PC-3 (cell line): Measurements from ENCODE around the gene PLEKHA1.

ENCODE experiments used
- EZH2 ChIP-seq: fragments of 300-600 bp; sonication (generic); IDR thresholded peaks from one replicate; pipeline ENCODE4 v1.6.1; 2017; ENCODE audit warnings: antibody characterized with exemption, mild to moderate bottlenecking, low read length; ENCODE audit not compliant: unreplicated experiment
- EZH2phosphoT487 ChIP-seq: fragments of 300-600 bp; sonication (generic); IDR thresholded peaks from 2 replicates; pipeline ENCODE4 v1.6.1; 2018; ENCODE audit warnings: mild to moderate bottlenecking, antibody characterized with exemption, low read length, borderline replicate concordance

DNA sequence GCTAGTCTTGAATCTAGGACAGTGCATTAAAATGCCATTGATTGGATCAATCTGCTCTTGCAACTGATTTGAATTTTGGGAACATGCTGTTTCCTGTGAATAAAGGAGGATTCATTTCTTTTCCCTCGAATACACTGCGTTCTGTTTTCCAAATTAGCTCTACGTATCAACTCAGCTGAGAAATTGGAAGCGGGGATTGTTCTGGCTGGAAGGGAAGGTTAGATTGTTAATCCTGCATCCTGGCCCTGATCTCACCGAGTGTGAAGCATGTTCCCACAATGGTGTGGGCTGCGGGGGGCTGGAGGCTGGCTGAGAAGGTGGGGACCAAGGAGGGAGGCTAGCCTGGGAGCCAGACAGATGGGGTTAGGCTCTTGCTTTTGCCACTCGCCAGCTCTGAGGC, 104.5 kb downstream of the PLEKHA1 start:
- TF ChIP-seq EZH2phosphoT487 (no peak), EZH2 (no peak)
